Measurements from ENCODE around the gene MAPK6.

DNA sequence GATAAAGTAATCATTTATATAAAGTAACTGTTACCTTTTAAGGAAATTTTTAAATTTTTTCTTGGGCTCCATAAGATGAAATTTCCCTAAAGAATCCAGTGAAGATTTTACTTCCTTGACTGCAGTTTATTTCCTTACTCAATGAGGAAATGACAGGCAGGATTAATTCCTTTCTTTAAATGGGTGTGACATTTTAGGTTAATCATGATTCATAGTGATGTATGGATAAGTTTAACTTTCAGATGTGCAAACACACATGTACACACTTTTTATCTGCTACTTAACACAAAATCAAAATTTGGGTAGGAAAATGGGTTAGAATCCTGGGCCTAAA, 36.3 kb upstream of the MAPK6 start:
- TF ChIP-seq, protein P1, sequence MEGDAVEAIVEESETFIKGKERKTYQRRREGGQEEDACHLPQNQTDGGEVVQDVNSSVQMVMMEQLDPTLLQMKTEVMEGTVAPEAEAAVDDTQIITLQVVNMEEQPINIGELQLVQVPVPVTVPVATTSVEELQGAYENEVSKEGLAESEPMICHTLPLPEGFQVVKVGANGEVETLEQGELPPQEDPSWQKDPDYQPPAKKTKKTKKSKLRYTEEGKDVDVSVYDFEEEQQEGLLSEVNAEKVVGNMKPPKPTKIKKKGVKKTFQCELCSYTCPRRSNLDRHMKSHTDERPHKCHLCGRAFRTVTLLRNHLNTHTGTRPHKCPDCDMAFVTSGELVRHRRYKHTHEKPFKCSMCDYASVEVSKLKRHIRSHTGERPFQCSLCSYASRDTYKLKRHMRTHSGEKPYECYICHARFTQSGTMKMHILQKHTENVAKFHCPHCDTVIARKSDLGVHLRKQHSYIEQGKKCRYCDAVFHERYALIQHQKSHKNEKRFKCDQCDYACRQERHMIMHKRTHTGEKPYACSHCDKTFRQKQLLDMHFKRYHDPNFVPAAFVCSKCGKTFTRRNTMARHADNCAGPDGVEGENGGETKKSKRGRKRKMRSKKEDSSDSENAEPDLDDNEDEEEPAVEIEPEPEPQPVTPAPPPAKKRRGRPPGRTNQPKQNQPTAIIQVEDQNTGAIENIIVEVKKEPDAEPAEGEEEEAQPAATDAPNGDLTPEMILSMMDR (IDR thresholded peaks at IDR 0.05; ENCODE audit: low read depth, low read length), result no peak
- no peak for TF ChIP-seq EZH2phosphoT487 (IDR thresholded peaks at IDR 0.05; ENCODE audit: low read depth)

Measured in OCI-LY3 (cell line).